IMR-90 (cell line): ENCODE data around the gene ODAD2.

Source experiments
- CHD1 ChIP-seq: IDR thresholded peaks from 2 replicates; pipeline ENCODE4 v1.6.1; 2012; ENCODE audit warnings: low read depth, low read length, improper control_type of control experiment
- USF2 ChIP-seq: fragments of 150-350 bp; IDR thresholded peaks from 2 replicates; pipeline ENCODE4 v1.6.1; 2017; ENCODE audit warnings: mild to moderate bottlenecking, antibody characterized with exemption, low read length, low read depth
- TF ChIP-seq, protein P1 (sequence below): conservative IDR thresholded peaks from 2 replicates; pipeline ENCODE4 v1.5.1; 2012; ENCODE audit warnings: mild to moderate bottlenecking, low read depth, low read length, improper control_type of control experiment

- TF ChIP-seq, protein P1, sequence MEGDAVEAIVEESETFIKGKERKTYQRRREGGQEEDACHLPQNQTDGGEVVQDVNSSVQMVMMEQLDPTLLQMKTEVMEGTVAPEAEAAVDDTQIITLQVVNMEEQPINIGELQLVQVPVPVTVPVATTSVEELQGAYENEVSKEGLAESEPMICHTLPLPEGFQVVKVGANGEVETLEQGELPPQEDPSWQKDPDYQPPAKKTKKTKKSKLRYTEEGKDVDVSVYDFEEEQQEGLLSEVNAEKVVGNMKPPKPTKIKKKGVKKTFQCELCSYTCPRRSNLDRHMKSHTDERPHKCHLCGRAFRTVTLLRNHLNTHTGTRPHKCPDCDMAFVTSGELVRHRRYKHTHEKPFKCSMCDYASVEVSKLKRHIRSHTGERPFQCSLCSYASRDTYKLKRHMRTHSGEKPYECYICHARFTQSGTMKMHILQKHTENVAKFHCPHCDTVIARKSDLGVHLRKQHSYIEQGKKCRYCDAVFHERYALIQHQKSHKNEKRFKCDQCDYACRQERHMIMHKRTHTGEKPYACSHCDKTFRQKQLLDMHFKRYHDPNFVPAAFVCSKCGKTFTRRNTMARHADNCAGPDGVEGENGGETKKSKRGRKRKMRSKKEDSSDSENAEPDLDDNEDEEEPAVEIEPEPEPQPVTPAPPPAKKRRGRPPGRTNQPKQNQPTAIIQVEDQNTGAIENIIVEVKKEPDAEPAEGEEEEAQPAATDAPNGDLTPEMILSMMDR: no peak
- no peak for TF ChIP-seq USF2
- TF ChIP-seq CHD1: no peak
These were observed 194.7 kb downstream of the ODAD2 start for GRCh38 chr10:27804136-27804535.
